Common myeloid progenitor, CD34-positive (primary cell): ENCODE measurements around the gene NOX5.
"Not testable (repeated sequence)": the region's sequence is repeated elsewhere in the genome, so short reads cannot be mapped to it uniquely, and the experiment has no call there.

Source experiments
- CTCF ChIA-PET: fragments of 350-600 bp; sonication (Branson Sonifier 250); formaldehyde crosslinking; loops from one replicate; lab custom pipeline; 2021; ENCODE audit warnings: antibody characterized with exemption; lab: Charles Lee
- POLR2A ChIA-PET: fragments of 350-600 bp; sonication (Branson Sonifier 250); formaldehyde crosslinking; loops from one replicate; lab custom pipeline; 2021; ENCODE audit warnings: antibody characterized with exemption; lab: Charles Lee
- DNase-seq, 3 donors: peaks; one replicate each; pipeline versions ENCODE4 v3.0.0 to v3.0.0-alpha.2; 2013
- H3K27ac ChIP-seq, 2 experiments: 1 replicate in 1 of 2; 2 replicates in 1 of 2; pipeline ENCODE4 v1.7.0; 2013; ENCODE audit warnings: inconsistent platforms in 2 of 2, low read length in 2 of 2, mild to moderate bottlenecking in 2 of 2, low read depth in 1 of 2, moderate library complexity in 1 of 2; ENCODE audit not compliant: severe bottlenecking in 2 of 2, insufficient read depth in 1 of 2, poor library complexity in 1 of 2
- H3K27me3 ChIP-seq, 5 experiments: replicated peaks in 2 of 5; 1 replicate in 3 of 5; 2 replicates in 2 of 5; pipeline versions ENCODE4 v1.6.1 to v1.7.0; 2013; ENCODE audit warnings: low read length in 4 of 5, mild to moderate bottlenecking in 2 of 5, moderate library complexity in 2 of 5, inconsistent platforms in 1 of 5; ENCODE audit not compliant: insufficient read depth in 5 of 5, control insufficient read depth in 4 of 5
- H3K36me3 ChIP-seq, 4 experiments: 1 replicate in 2 of 4; 2 replicates in 2 of 4; pipeline versions ENCODE4 v1.6.1 to v1.7.0; 2013; ENCODE audit warnings: low read length in 3 of 4, control low read depth in 1 of 4, mild to moderate bottlenecking in 1 of 4; ENCODE audit not compliant: control insufficient read depth in 4 of 4, insufficient read depth in 4 of 4
- H3K4me1 ChIP-seq, 4 experiments: 1 replicate in 3 of 4; 2 replicates in 1 of 4; pipeline versions ENCODE4 v1.6.1 to v1.7.1; 2013; ENCODE audit warnings: low read length in 3 of 4, mild to moderate bottlenecking in 3 of 4, control low read depth in 1 of 4, inconsistent platforms in 1 of 4, moderate library complexity in 1 of 4; ENCODE audit not compliant: control insufficient read depth in 4 of 4, insufficient read depth in 4 of 4; ENCODE audit errors: control extremely low read depth in 1 of 4
- H3K4me3 ChIP-seq, 7 experiments: 1 replicate in 4 of 7; 2 replicates in 3 of 7; pipeline versions ENCODE4 v1.5.1 to v1.7.0; 2013; ENCODE audit warnings: mild to moderate bottlenecking in 7 of 7, low read length in 6 of 7, moderate library complexity in 6 of 7, inconsistent platforms in 2 of 7, low read depth in 2 of 7, control low read depth in 1 of 7; ENCODE audit not compliant: insufficient read depth in 4 of 7, control insufficient read depth in 1 of 7; ENCODE audit errors: extremely low read depth in 1 of 7
- H3K9me3 ChIP-seq, 5 experiments: 1 replicate in 4 of 5; 2 replicates in 1 of 5; pipeline versions ENCODE4 v1.6.1 to v1.7.1; 2013; ENCODE audit warnings: low read length in 4 of 5, mild to moderate bottlenecking in 2 of 5, inconsistent platforms in 1 of 5, low read depth in 1 of 5, moderate library complexity in 1 of 5; ENCODE audit not compliant: control insufficient read depth in 4 of 5, insufficient read depth in 2 of 5; ENCODE audit errors: control extremely low read depth in 1 of 5
- WGBS: methylation state at CpG from one replicate; pipeline ENCODE4 v1.1.5; 2013; ENCODE audit not compliant: insufficient coverage; 5-methylcytosine and 5-hydroxymethylcytosine counted together

Gene NOX5

GRCh38 chr15:69061414-69061842, 46.9 kb downstream of the NOX5 start:
- POLR2A ChIA-PET: no interaction called here

GRCh38 chr15:69064649-69065048, 50.2 kb downstream of the NOX5 start:
- H3K27me3 ChIP-seq: no peaks in the 10 kb centered on the region
- no peaks in the 10 kb centered on the region for H3K4me1 ChIP-seq
- no peak overlapping the region for H3K4me3 ChIP-seq
- no peaks in the 10 kb centered on the region for H3K9me3 ChIP-seq
- no peak for DNase-seq
- no peaks in the 10 kb centered on the region for H3K36me3 ChIP-seq
- no peak overlapping the region for H3K27ac ChIP-seq
- 85% methylated on average over 3 of the region's 3 CpGs for WGBS
- ChIA-PET POLR2A (no interaction called here), CTCF (interaction anchor here (0.8 kb wide), 1 partner anchor 19 kb away, joined by 3 read pairs; no protein-coding TSS in a partner anchor)

More at GRCh38 chr15:69061414-69061842, 46.9 kb downstream of the NOX5 start:
- Histone ChIP-seq H3K27ac (no peak overlapping the region), H3K36me3 (no peaks in the 10 kb centered on the region), H3K4me3 (no peak overlapping the region), H3K4me1 (peaks cover 0 to 3% (median 0%) of the 10 kb centered on the region in 4 experiments), H3K27me3 (peaks cover 0 to 3% (median 0%) of the 10 kb centered on the region in 5 experiments), H3K9me3 (no peaks in the 10 kb centered on the region)
- CTCF ChIA-PET: interaction anchor here (0.7 to 1.5 kb wide), 4 partner anchors 63 to 204 kb away, joined by 3 to 4 read pairs (median 3); no protein-coding TSS in a partner anchor
- DNase-seq: no peak

GRCh38 chr15:69066007-69066995, 51.8 kb downstream of the NOX5 start:
- 100% methylated on average over 4 of the region's 9 CpGs for WGBS
- Histone ChIP-seq H3K4me1 (no peaks in the 10 kb centered on the region), H3K27me3 (no peaks in the 10 kb centered on the region), H3K27ac (no peak overlapping the region), H3K4me3 (no peak overlapping the region), H3K36me3 (no peaks in the 10 kb centered on the region), H3K9me3 (peaks cover 0 to 4% (median 0%) of the 10 kb centered on the region in 5 experiments)
- ChIA-PET POLR2A (no interaction called here), CTCF (interaction anchor here (0.7 to 2.0 kb wide), 3 partner anchors 9 to 352 kb away, joined by 3 to 6 read pairs (median 3); no protein-coding TSS in a partner anchor)
- DNase-seq: no peak

- Histone ChIP-seq H3K4me1 (no peaks in the 10 kb centered on the region), H3K27ac (no peak overlapping the region), H3K4me3 (no peak overlapping the region), H3K36me3 (no peaks in the 10 kb centered on the region), H3K27me3 (peaks cover 0 to 4% (median 0%) of the 10 kb centered on the region in 5 experiments), H3K9me3 (peaks cover 0 to 4% (median 0%) of the 10 kb centered on the region in 5 experiments)
- WGBS: 100% methylated on average over 1 of the region's 1 CpG
- CTCF ChIA-PET: interaction anchor here (0.7 to 2.0 kb wide), 4 partner anchors 10 to 351 kb away, joined by 3 to 6 read pairs (median 3); no protein-coding TSS in a partner anchor
- POLR2A ChIA-PET: no interaction called here
- DNase-seq: no peak
Observed at GRCh38 chr15:69067296-69067695, 52.8 kb downstream of the NOX5 start.

- Histone ChIP-seq H3K27me3 (peaks cover 0 to 4% (median 0%) of the 10 kb centered on the region in 5 experiments), H3K36me3 (no peaks in the 10 kb centered on the region), H3K27ac (no peak overlapping the region), H3K9me3 (peaks cover 0 to 4% (median 0%) of the 10 kb centered on the region in 5 experiments), H3K4me1 (no peaks in the 10 kb centered on the region), H3K4me3 (no peak overlapping the region)
- CTCF ChIA-PET: interaction anchor here (0.7 to 2.0 kb wide), 6 partner anchors 9 to 327 kb away, joined by 3 to 6 read pairs (median 3); no protein-coding TSS in a partner anchor
- POLR2A ChIA-PET: no interaction called here
- WGBS: 100% methylated on average over 2 of the region's 3 CpGs
- no peak for DNase-seq
Observed at GRCh38 chr15:69068157-69068556, 53.7 kb downstream of the NOX5 start.

- H3K27ac ChIP-seq, DNase-seq, H3K4me3 ChIP-seq, H3K9me3 ChIP-seq, POLR2A ChIA-PET, H3K4me1 ChIP-seq, H3K27me3 ChIP-seq, H3K36me3 ChIP-seq: not testable (repeated sequence)
- CTCF ChIA-PET: interaction anchor here (0.9 kb wide), 1 partner anchor 10 kb away, joined by 3 read pairs; no protein-coding TSS in a partner anchor
Observed at GRCh38 chr15:69069290-69069689, 54.8 kb downstream of the NOX5 start.

- 97% methylated on average over 6 of the region's 7 CpGs for WGBS
- Histone ChIP-seq H3K9me3 (peaks cover 0 to 4% (median 0%) of the 10 kb centered on the region in 5 experiments), H3K27me3 (peaks cover 0 to 6% (median 0%) of the 10 kb centered on the region in 5 experiments), H3K4me1 (peaks cover 0 to 10% (median 7%) of the 10 kb centered on the region in 4 experiments), H3K36me3 (no peaks in the 10 kb centered on the region), H3K4me3 (no peak overlapping the region), H3K27ac (no peak overlapping the region)
- ChIA-PET CTCF (no interaction called here), POLR2A (no interaction called here)
- no peak for DNase-seq
Observed at GRCh38 chr15:69069996-69070395, 55.5 kb downstream of the NOX5 start.
